ENCODE measurements around the gene PPM1M. TPM values are rescaled to one million over a fixed set of nuclear protein-coding genes. Genes with fewer than 3 reads are reported as not detected.
A peak's percentile ranks its signal among the peaks of the same experiment; 100 is the strongest.

Gene PPM1M
- total RNA-seq, 1 donor from 2014 or later = 44.6 TPM

DNA sequence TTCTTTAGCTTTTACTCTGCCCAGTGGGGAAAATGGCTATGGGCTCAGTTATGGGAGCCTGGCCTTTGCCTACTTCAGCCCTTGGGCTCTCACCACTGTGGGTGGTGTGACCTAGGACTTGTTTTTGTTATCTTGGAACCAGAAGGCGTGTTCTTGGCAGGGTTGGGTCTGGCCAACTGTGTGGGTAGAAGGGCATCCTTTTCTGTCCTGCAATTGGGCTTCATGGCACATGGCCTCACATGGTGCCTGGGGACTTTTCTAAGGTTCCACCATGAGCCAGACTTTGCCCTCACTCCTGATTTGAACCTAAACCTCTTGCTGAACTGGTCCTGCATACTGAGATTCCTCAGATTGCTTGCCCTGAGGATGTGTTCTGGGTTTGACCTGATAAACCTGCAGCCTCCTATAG is 43.8 kb downstream of the PPM1M start:
- Mint-ChIP-seq H3K36me3 (ENCODE audit: low read depth) (peaks cover 30% of the 10 kb centered on the region), H3K4me1 (peaks cover 28% of the 10 kb centered on the region), H3K4me3 (peak overlapping the region; percentile 99), H3K9me3 (no peaks in the 10 kb centered on the region), H3K27me3 (no peaks in the 10 kb centered on the region), H3K27ac (no peak overlapping the region)
- ChIA-PET POLR2A (interaction anchor here (0.8 to 4.1 kb wide), 10 partner anchors 11 to 247 kb away, joined by 3 to 107 read pairs (median 7); partner anchors contain the start of genes TLR9, TWF2, UQCC5 and WDR82), CTCF (interaction anchor here (1.0 to 15.8 kb wide), 5 partner anchors 12 to 70 kb away, joined by 3 to 248 read pairs (median 19); partner anchors contain the start of gene TLR9)
- DNase-seq (no peak), ATAC-seq (ENCODE audit: low read depth) (no peak)
- intact Hi-C loops (cut with micrococcal nuclease) = loop anchor here (5.0 kb wide), 1 partner anchor 398 kb away; the partner anchor contains the start of genes GNL3 and PBRM1
- TF ChIP-seq CTCF (IDR thresholded peaks at IDR 0.05) = no peak

DNA sequence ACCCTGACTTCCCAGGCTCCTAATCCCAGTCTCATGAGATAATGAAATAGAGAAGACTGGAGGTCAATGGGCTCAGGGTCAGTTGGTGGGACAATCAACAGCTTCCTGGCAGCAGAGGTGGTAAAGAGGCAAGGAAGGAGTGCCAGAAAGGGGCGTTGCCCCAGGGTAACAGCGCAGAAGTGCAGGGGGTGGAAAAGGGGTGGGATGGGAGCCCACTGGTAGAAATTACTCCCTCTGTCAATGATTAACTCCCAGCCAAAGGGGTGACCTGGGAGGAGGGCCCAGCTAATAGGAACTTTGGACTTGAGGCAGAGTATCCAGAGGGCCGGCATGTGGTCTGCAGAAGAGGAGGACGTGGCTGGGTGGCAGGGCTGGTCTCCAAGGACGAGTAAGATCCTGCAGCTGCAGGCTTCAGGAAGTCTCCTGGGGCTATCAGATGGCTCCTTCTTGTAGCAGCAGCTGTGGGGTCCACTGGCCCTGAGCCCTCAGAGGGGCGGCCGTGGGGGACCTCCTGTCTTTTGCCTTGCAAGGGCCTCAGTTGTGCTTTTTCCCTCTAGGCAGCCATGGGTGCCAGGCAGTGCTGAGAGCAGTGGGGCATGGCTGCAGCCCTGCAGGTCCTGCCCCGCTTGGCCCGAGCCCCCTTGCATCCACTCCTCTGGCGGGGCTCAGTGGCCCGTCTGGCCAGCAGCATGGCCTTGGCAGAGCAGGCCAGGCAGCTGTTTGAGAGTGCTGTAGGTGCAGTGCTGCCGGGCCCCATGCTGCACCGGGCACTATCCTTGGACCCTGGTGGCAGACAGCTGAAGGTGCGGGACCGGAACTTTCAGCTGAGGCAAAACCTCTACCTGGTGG is 44.4 kb downstream of the PPM1M start:
- H3K9me3 Mint-ChIP-seq = no peaks in the 10 kb centered on the region
- CTCF ChIA-PET = interaction anchor here (1.0 to 15.8 kb wide), 7 partner anchors 10 to 70 kb away, joined by 3 to 248 read pairs (median 5); partner anchors contain the start of gene TLR9
- intact Hi-C loops (cut with micrococcal nuclease) = loop anchor here (5.0 kb wide), 1 partner anchor 397 kb away; the partner anchor contains the start of genes GNL3 and PBRM1
- no peak overlapping the region for H3K27ac Mint-ChIP-seq
- POLR2A ChIA-PET = interaction anchor here (1.0 to 4.1 kb wide), 4 partner anchors 12 to 65 kb away, joined by 3 to 107 read pairs (median 40); partner anchors contain the start of genes TLR9 and WDR82
- no peaks in the 10 kb centered on the region for H3K27me3 Mint-ChIP-seq
- no peak for TF ChIP-seq CTCF (IDR thresholded peaks at IDR 0.05)
- ATAC-seq (ENCODE audit: low read depth) = no peak
- peaks cover 34% of the 10 kb centered on the region for H3K36me3 Mint-ChIP-seq (ENCODE audit: low read depth)
- H3K4me1 Mint-ChIP-seq = peaks cover 28% of the 10 kb centered on the region
- peak overlapping the region; percentile 99 for H3K4me3 Mint-ChIP-seq
- DNase-seq = no peak

DNA sequence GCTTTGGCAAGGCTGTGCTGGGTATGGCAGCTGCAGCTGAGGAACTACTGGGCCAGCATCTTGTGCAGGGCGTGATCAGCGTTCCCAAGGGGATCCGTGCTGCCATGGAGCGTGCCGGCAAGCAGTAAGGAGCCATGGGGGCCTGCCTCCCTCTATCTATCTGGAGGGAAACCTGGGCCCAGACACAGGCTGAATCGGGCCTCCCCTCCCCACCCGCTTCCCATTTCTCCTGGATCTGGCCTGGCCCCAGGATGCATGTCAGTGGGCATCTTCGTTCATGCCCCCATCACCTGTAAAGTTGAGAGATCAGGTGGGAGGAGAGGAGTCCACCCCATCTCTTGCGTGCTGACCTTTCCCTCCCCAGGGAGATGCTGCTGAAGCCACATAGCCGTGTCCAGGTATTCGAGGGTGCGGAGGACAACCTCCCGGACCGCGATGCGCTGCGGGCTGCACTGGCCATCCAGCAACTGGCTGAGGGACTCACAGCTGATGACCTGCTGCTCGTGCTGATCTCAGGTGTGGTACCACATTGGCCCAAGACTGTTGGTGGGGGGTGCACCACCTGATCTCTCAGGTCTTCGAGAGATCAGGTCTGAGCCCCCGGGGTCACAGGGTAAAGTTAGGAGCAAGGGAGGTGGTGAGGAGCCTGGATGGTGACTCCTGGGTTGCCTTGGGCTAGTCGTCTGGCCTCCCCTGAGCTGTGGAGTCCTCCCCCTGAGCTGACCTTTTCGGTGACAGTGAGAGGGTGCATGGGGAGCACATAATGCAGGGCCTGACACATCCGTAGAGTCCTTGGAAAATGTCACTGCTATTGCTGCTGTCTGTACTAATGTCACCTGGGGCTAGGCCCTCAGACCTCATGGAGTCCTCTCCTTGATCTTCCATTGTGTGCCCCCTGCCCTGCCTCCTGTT is 45.3 kb downstream of the PPM1M start:
- peaks cover 40% of the 10 kb centered on the region for H3K36me3 Mint-ChIP-seq (ENCODE audit: low read depth)
- POLR2A ChIA-PET = interaction anchor here (1.0 kb wide), 1 partner anchor 20 kb away, joined by 3 read pairs; no protein-coding TSS in a partner anchor
- H3K27me3 Mint-ChIP-seq = no peaks in the 10 kb centered on the region
- intact Hi-C loops (cut with micrococcal nuclease) = loop anchor here (1.0 kb wide), 3 partner anchors 26 to 156 kb away; no protein-coding TSS in a partner anchor
- H3K9me3 Mint-ChIP-seq = no peaks in the 10 kb centered on the region
- CTCF ChIA-PET = interaction anchor here (1.0 to 15.8 kb wide), 8 partner anchors 9 to 71 kb away, joined by 3 to 248 read pairs (median 4); partner anchors contain the start of genes TLR9 and WDR82
- H3K4me3 Mint-ChIP-seq = peak overlapping the region; percentile 56
- TF ChIP-seq CTCF (IDR thresholded peaks at IDR 0.05) = no peak
- peaks cover 28% of the 10 kb centered on the region for H3K4me1 Mint-ChIP-seq
- ATAC-seq (ENCODE audit: low read depth) (no peak), DNase-seq (peak; percentile 12)
- H3K27ac Mint-ChIP-seq = peak overlapping the region; percentile 43

GRCh38 chr3:52291508-52292181 is 46.1 kb downstream of the PPM1M start:
- H3K9me3 Mint-ChIP-seq = no peaks in the 10 kb centered on the region
- intact Hi-C loops (cut with micrococcal nuclease) = loop anchor here (1.0 kb wide), 3 partner anchors 26 to 156 kb away; no protein-coding TSS in a partner anchor
- POLR2A ChIA-PET = interaction anchor here (1.1 kb wide), 1 partner anchor 48 kb away, joined by 3 read pairs; no protein-coding TSS in a partner anchor
- no peak for TF ChIP-seq CTCF (IDR thresholded peaks at IDR 0.05)
- peak overlapping the region; percentile 43 for H3K27ac Mint-ChIP-seq
- H3K4me3 Mint-ChIP-seq = peak overlapping the region; percentile 56
- DNase-seq (peak; percentile 57), ATAC-seq (ENCODE audit: low read depth) (peak; percentile 22)
- H3K27me3 Mint-ChIP-seq = no peaks in the 10 kb centered on the region
- peaks cover 46% of the 10 kb centered on the region for H3K36me3 Mint-ChIP-seq (ENCODE audit: low read depth)
- CTCF ChIA-PET = interaction anchor here (0.8 to 15.8 kb wide), 9 partner anchors 9 to 93 kb away, joined by 3 to 248 read pairs (median 4); partner anchors contain the start of gene WDR82
- H3K4me1 Mint-ChIP-seq = peaks cover 30% of the 10 kb centered on the region

All from activated B cell treated with CpG ODN at 0.5 μM for 24 hours (primary cell).